ENCODE results near the gene TMEM135. TPM values are rescaled to one million over a fixed set of nuclear protein-coding genes. Genes with fewer than 3 reads are reported as not detected.

The TMEM135 gene
- total and polyA plus RNA-seq, 12 donors, result 3.4 to 28.6 (median 16.9) TPM

DNA sequence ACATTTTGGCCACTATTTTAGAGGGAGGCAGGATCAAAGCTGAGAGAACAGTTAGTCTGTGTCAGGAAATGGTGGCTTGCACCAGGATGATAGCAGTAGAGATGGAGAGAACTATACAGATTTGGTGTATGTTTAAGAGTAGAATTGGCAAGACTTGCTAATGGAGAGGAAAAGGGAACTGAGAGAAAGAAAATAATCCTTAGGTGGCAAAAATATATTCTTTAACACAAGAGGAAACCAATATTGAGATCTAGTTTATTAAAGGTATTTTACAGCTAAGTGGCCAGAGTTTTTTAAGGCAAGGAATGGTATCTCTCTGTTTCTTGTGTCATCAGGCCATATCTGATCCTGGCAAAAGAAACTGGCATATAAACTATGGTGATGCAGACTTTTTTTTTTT lies 278.8 kb downstream of the TMEM135 start:
- Histone ChIP-seq H3K4me1 (no peaks in the 10 kb centered on the region), H3K27ac (no peak overlapping the region), H3K36me3 (peaks cover 0 to 37% (median 4%) of the 10 kb centered on the region in 9 donors), H3K9me3 (no peaks in the 10 kb centered on the region), H3K4me3 (no peak overlapping the region), H3K27me3 (no peaks in the 10 kb centered on the region)
- no peak for TF ChIP-seq CTCF (IDR thresholded peaks at IDR 0.05)
- ATAC-seq (no peak), DNase-seq (no peak)
- intact Hi-C loops (cut with DNase I), result no loop called here

DNA sequence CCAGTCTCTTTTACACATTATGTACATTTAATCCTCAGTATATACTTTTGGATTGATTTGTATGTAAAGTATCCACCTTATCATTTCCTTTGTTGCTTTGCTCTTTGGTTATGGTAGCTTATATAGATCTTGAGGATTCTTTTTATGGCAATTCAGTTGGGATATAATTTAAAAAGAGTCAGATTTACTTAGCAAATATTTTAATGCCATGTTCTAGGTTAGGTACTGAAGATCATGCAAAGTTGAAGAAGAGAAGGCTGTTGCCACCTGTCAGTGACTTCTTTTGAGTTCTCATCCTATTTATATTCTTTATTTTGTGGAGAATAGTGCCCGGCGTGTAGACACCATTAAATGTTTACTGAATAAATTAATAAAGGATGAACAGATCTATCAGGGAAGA lies 279.7 kb downstream of the TMEM135 start:
- Histone ChIP-seq H3K36me3 (peaks cover 0 to 46% (median 8%) of the 10 kb centered on the region in 9 donors), H3K4me1 (no peaks in the 10 kb centered on the region), H3K27me3 (no peaks in the 10 kb centered on the region), H3K4me3 (no peak overlapping the region), H3K27ac (no peak overlapping the region), H3K9me3 (no peaks in the 10 kb centered on the region)
- ATAC-seq (no peak), DNase-seq (no peak)
- WGBS, 2 donors, result 93 to 97% methylated on average over 2 of the region's 2 CpGs
- intact Hi-C loops (cut with DNase I), result no loop called here
- no peak for TF ChIP-seq CTCF (IDR thresholded peaks at IDR 0.05)

GRCh38 chr11:87320123-87320522 lies 282.4 kb downstream of the TMEM135 start:
- DNase-seq, result no peak
- Histone ChIP-seq H3K27me3 (no peaks in the 10 kb centered on the region), H3K9me3 (no peaks in the 10 kb centered on the region), H3K27ac (no peak overlapping the region), H3K4me3 (no peak overlapping the region), H3K4me1 (no peaks in the 10 kb centered on the region), H3K36me3 (peaks cover 0 to 64% (median 8%) of the 10 kb centered on the region in 9 donors)
- no peak for ATAC-seq
- TF ChIP-seq CTCF (IDR thresholded peaks at IDR 0.05), result no peak
- intact Hi-C loops (cut with DNase I), result no loop called here

GRCh38 chr11:87322568-87322967 lies 284.8 kb downstream of the TMEM135 start:
- no peaks in the 10 kb centered on the region for H3K4me1 ChIP-seq
- 87 to 90% methylated on average over 1 of the region's 1 CpG for WGBS, 2 donors
- TF ChIP-seq CTCF (IDR thresholded peaks at IDR 0.05), result no peak
- H3K36me3 ChIP-seq, result peaks cover 0 to 75% (median 8%) of the 10 kb centered on the region in 9 donors
- H3K27ac ChIP-seq, result no peak overlapping the region
- H3K9me3 ChIP-seq, result no peaks in the 10 kb centered on the region
- intact Hi-C loops (cut with DNase I), result no loop called here
- H3K27me3 ChIP-seq, result no peaks in the 10 kb centered on the region
- ATAC-seq (no peak), DNase-seq (no peak)
- no peak overlapping the region for H3K4me3 ChIP-seq

- Histone ChIP-seq H3K4me3 (no peak overlapping the region), H3K27me3 (no peaks in the 10 kb centered on the region), H3K27ac (no peak overlapping the region), H3K9me3 (no peaks in the 10 kb centered on the region), H3K36me3 (peaks cover 0 to 66% (median 8%) of the 10 kb centered on the region in 9 donors), H3K4me1 (no peaks in the 10 kb centered on the region)
- TF ChIP-seq CTCF (IDR thresholded peaks at IDR 0.05), result no peak
- WGBS, 2 donors, result 92 to 94% methylated on average over 5 of the region's 5 CpGs
- ATAC-seq (no peak), DNase-seq (no peak)
- intact Hi-C loops (cut with DNase I), result no loop called here
Measured at GRCh38 chr11:87323899-87324298, 286.2 kb downstream of the TMEM135 start.
